Ascending aorta (tissue), 2 donors: ENCODE results near the gene TSC22D2. TPM values are rescaled to one million over a fixed set of nuclear protein-coding genes. Genes with fewer than 3 reads are reported as not detected.

Source experiments
- DNase-seq, 2 donors: peaks; one replicate each; pipeline ENCODE4 v3.0.0-alpha.2; 2019; ENCODE audit warnings: low spot score in 2 of 2
- H3K27ac ChIP-seq, 2 donors: fragments of 200-600 bp; sonication (generic); one replicate each; pipeline ENCODE4 v1.5.1; 2016 to 2017; ENCODE audit warnings: mild to moderate bottlenecking in 1 of 2
- H3K27me3 ChIP-seq: fragments of 200-600 bp; sonication (generic); one replicate; pipeline ENCODE4 v1.5.1; 2017
- H3K36me3 ChIP-seq, 2 donors: fragments of 200-600 bp; sonication (generic); one replicate each; pipeline ENCODE4 v1.5.1; 2016
- H3K4me1 ChIP-seq, 2 donors: fragments of 200-600 bp; sonication (generic); one replicate each; pipeline ENCODE4 v1.5.1; 2016 to 2017; ENCODE audit warnings: mild to moderate bottlenecking in 1 of 2
- H3K4me3 ChIP-seq, 2 donors: fragments of 200-600 bp; sonication (generic); one replicate each; pipeline ENCODE4 v1.5.1; 2016 to 2017; ENCODE audit warnings: mild to moderate bottlenecking in 1 of 2
- H3K9me3 ChIP-seq, 2 donors: fragments of 200-600 bp; sonication (generic); one replicate each; pipeline ENCODE4 v1.5.1; 2016
- CTCF ChIP-seq, 3 experiments: fragments of 200-600 bp in 2 of 3; fragments of 450-650 bp in 1 of 3; sonication (generic) in 2 of 3; IDR thresholded peaks; one replicate each; pipeline ENCODE4 v1.5.1; 2016 to 2019; ENCODE audit warnings: antibody characterized with exemption in 3 of 3, mild to moderate bottlenecking in 1 of 3, moderate library complexity in 1 of 3
- intact Hi-C: fragments of 100-400 bp; cut with DNase I; formaldehyde crosslinking; loops from one replicate; pipeline ENCODE4 v1.15.1; 2023
- total RNA-seq: library from RNA; depleted of rRNA; stranded (reverse); fragments of >200 nt; gene quantifications from one replicate; pipeline ENCODE4 v1.1.0, GENCODE V29; 2016

Gene TSC22D2
- total RNA-seq, 1 donor from 2014 or later = 17.9 TPM

GRCh38 chr3:150372320-150372719 is 35.8 kb upstream of the TSC22D2 start:
- Histone ChIP-seq H3K36me3 (no peaks in the 10 kb centered on the region), H3K9me3 (no peaks in the 10 kb centered on the region), H3K27me3 (no peaks in the 10 kb centered on the region), H3K4me1 (peaks cover 0 to 11% of the 10 kb centered on the region in 2 donors), H3K4me3 (peak overlapping the region in 1 of 2 donors; percentile 49), H3K27ac (peak overlapping the region; percentile 72 to 83)
- intact Hi-C loops = loop anchor here (5.0 kb wide), 2 partner anchors 125 to 135 kb away; no protein-coding TSS in a partner anchor
- TF ChIP-seq CTCF (IDR thresholded peaks at IDR 0.05) = no peak
- no peak for DNase-seq

GRCh38 chr3:150372722-150373121 is 35.4 kb upstream of the TSC22D2 start:
- intact Hi-C loops = loop anchor here (5.0 kb wide), 2 partner anchors 125 to 135 kb away; no protein-coding TSS in a partner anchor
- Histone ChIP-seq H3K4me3 (no peak overlapping the region), H3K27ac (peak overlapping the region; percentile 72 to 83), H3K9me3 (no peaks in the 10 kb centered on the region), H3K27me3 (no peaks in the 10 kb centered on the region), H3K4me1 (peaks cover 0 to 11% of the 10 kb centered on the region in 2 donors), H3K36me3 (no peaks in the 10 kb centered on the region)
- TF ChIP-seq CTCF (IDR thresholded peaks at IDR 0.05) = peak in 1 of 3 experiments; percentile 27
- DNase-seq = no peak

- peaks cover 0 to 11% of the 10 kb centered on the region in 2 donors for H3K4me1 ChIP-seq
- H3K27ac ChIP-seq = no peak overlapping the region
- no peak for DNase-seq
- TF ChIP-seq CTCF (IDR thresholded peaks at IDR 0.05) = no peak
- intact Hi-C loops = loop anchor here (5.0 kb wide), 2 partner anchors 124 to 136 kb away; no protein-coding TSS in a partner anchor
- H3K9me3 ChIP-seq = no peaks in the 10 kb centered on the region
- no peaks in the 10 kb centered on the region for H3K36me3 ChIP-seq
- H3K4me3 ChIP-seq = no peak overlapping the region
- H3K27me3 ChIP-seq = no peaks in the 10 kb centered on the region
Observed at GRCh38 chr3:150373234-150373875, 34.7 kb upstream of the TSC22D2 start.

GRCh38 chr3:150374975-150375374 is 33.1 kb upstream of the TSC22D2 start:
- no peaks in the 10 kb centered on the region for H3K9me3 ChIP-seq
- no peak overlapping the region for H3K4me3 ChIP-seq
- no peak for DNase-seq
- peaks cover 0 to 11% of the 10 kb centered on the region in 2 donors for H3K4me1 ChIP-seq
- H3K27ac ChIP-seq = no peak overlapping the region
- no peaks in the 10 kb centered on the region for H3K36me3 ChIP-seq
- intact Hi-C loops = loop anchor here (5.0 kb wide), 2 partner anchors 122 to 138 kb away; no protein-coding TSS in a partner anchor
- no peaks in the 10 kb centered on the region for H3K27me3 ChIP-seq
- TF ChIP-seq CTCF (IDR thresholded peaks at IDR 0.05) = no peak

GRCh38 chr3:150376001-150376848 is 31.9 kb upstream of the TSC22D2 start:
- peaks cover 0 to 4% of the 10 kb centered on the region in 2 donors for H3K4me1 ChIP-seq
- no peak overlapping the region for H3K27ac ChIP-seq
- no peaks in the 10 kb centered on the region for H3K9me3 ChIP-seq
- H3K27me3 ChIP-seq = no peaks in the 10 kb centered on the region
- TF ChIP-seq CTCF (IDR thresholded peaks at IDR 0.05) = no peak
- intact Hi-C loops = no loop called here
- no peak for DNase-seq
- no peaks in the 10 kb centered on the region for H3K36me3 ChIP-seq
- H3K4me3 ChIP-seq = no peak overlapping the region
